Body of pancreas (tissue), 4 donors: ENCODE results near the gene GALNT17.

Source experiments
- CTCF ChIP-seq, 7 experiments: fragments of 450-650 bp in 4 of 7; fragments of 200-600 bp in 3 of 7; sonication (generic) in 3 of 7; IDR thresholded peaks; one replicate each; pipeline ENCODE4 v1.5.1; 2016 to 2019; ENCODE audit warnings: antibody characterized with exemption in 7 of 7
- POLR2A ChIP-seq, 3 donors: fragments of 450-650 bp; IDR thresholded peaks; one replicate each; pipeline ENCODE4 v1.6.1; 2016; ENCODE audit warnings: antibody characterized with exemption in 3 of 3, mild to moderate bottlenecking in 2 of 3

- TF ChIP-seq CTCF (IDR thresholded peaks at IDR 0.05): no peak
- TF ChIP-seq POLR2A (IDR thresholded peaks at IDR 0.05): peak in 1 of 3 donors; percentile 9
These were observed 217.1 kb downstream of the GALNT17 start for GRCh38 chr7:71348821-71349681.
